Activated CD4-positive, alpha-beta T cell treated with anti-CD3 and anti-CD28 coated beads for 36 hours (primary cell): ENCODE data around the gene PTPRO. TPM values are rescaled to one million over a fixed set of nuclear protein-coding genes. Genes with fewer than 3 reads are reported as not detected.

Experiments
- ATAC-seq: fragments of 200-7000 bp; cut with Tn5 transposase; one replicate; pipeline ENCODE4 v1.10.0; 2021; ENCODE audit warnings: mild to moderate bottlenecking, moderate library complexity
- CTCF ChIA-PET: fragments of 350-600 bp; sonication (Branson Sonifier 250); formaldehyde crosslinking; loops from one replicate; lab custom pipeline; 2021; ENCODE audit warnings: antibody characterized with exemption; lab: Charles Lee
- POLR2A ChIA-PET: fragments of 350-600 bp; sonication (Branson Sonifier 250); formaldehyde crosslinking; loops from one replicate; lab custom pipeline; 2021; ENCODE audit warnings: antibody characterized with exemption, inconsistent platforms; lab: Charles Lee
- DNase-seq: peaks from one replicate; pipeline ENCODE4 v3.0.0-alpha.2; 2020
- H3K27ac Mint-ChIP-seq: one replicate; pipeline ENCODE4 v1.8.0; 2021; ENCODE audit warnings: mixed read lengths
- H3K27me3 Mint-ChIP-seq: one replicate; pipeline ENCODE4 v1.8.0; 2021; ENCODE audit warnings: mixed read lengths
- H3K36me3 Mint-ChIP-seq: one replicate; pipeline ENCODE4 v1.8.0; 2021; ENCODE audit warnings: low read depth, mixed read lengths
- H3K4me1 Mint-ChIP-seq: one replicate; pipeline ENCODE4 v1.8.0; 2021; ENCODE audit warnings: mixed read lengths
- H3K4me3 Mint-ChIP-seq: one replicate; pipeline ENCODE4 v1.8.0; 2021; ENCODE audit warnings: mild to moderate bottlenecking, moderate library complexity, mixed read lengths
- H3K9me3 Mint-ChIP-seq: one replicate; pipeline ENCODE4 v1.8.0; 2021; ENCODE audit warnings: low read depth, mixed read lengths
- intact Hi-C, 2 experiments: fragments of 100-400 bp; cut with DNase I in 1 of 2; cut with micrococcal nuclease in 1 of 2; formaldehyde crosslinking; loops; one replicate each; pipeline versions ENCODE4 v1.14.2 to v1.15.1; 2022 to 2024; cut with DNase I, micrococcal nuclease
- total RNA-seq, 2 experiments: library from RNA; stranded (reverse); gene quantifications; one replicate each; pipeline ENCODE4 v1.2.3, GENCODE V29; 2021

The PTPRO gene
- under 1 TPM; 0.46 to 0.49 TPM for total RNA-seq

DNA sequence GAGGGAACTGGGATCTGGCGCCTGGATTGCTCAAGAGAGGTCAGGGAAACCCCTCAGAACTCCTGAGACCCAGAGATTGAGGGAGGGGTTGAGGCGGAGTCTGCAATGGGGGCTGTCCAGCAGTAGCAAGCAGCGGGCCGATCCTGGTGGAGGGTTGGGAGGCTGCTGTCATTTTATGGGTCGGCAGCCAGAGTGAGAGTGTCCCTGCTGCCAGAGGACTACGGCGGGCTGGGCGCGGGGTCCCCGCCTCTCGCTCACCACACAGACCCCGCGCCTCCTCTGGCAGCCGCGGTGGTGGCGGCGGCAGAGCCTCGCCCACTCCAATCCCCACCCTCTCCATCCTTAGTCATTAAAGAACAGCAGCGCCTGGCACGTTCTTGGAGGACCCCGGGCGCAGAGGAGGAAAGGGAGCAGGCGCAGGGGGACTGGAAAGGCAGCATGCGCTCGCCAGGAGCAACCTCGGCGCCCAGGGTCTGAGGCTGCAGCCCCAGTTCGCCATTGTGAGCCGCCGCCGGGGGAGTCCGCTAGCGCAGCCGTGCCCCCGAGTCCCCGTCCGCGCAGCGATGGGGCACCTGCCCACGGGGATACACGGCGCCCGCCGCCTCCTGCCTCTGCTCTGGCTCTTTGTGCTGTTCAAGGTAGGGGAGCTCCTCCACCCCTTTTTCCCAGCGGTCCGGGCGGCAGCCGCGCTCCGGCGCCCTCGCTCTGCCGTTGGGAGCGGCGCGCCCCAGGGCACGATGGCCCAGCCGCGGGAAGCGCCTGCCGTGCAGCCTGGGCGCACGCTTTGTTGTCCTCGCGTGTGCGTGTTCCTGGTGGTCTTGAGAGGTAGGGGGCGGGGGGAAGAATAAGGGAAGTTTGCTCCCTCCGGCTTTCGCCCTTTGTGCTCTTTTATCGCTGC lies at the start of gene PTPRO:
PTPRO (plus strand) TSS at position 345 of the 898 bp plus-strand sequence.
- peak; percentile 51 for ATAC-seq
- Mint-ChIP-seq H3K4me3 (peak within 1 kb of the TSS; percentile 39), H3K27me3 (peaks cover 42% of the 10 kb centered on the region), H3K36me3 (no peaks in the 10 kb centered on the region), H3K9me3 (no peaks in the 10 kb centered on the region), H3K4me1 (peaks cover 7% of the 10 kb centered on the region), H3K27ac (no peak within 1 kb of the TSS)
- CTCF ChIA-PET = interaction anchor here (0.6 kb wide), 1 partner anchor 151 kb away, joined by 3 read pairs; no protein-coding TSS in a partner anchor
- POLR2A ChIA-PET = no interaction called here
- DNase-seq = peak; percentile 18
- intact Hi-C loops = no loop called here

- ChIA-PET POLR2A (no interaction called here), CTCF (interaction anchor here (0.7 to 3.2 kb wide), 2 partner anchors 19 to 249 kb away, joined by 3 to 11 read pairs; no protein-coding TSS in a partner anchor)
- no peak overlapping the region for H3K4me3 Mint-ChIP-seq
- peaks cover 2% of the 10 kb centered on the region for H3K27me3 Mint-ChIP-seq
- ATAC-seq (no peak), DNase-seq (no peak)
- peaks cover 2% of the 10 kb centered on the region for H3K4me1 Mint-ChIP-seq
- H3K36me3 Mint-ChIP-seq = no peaks in the 10 kb centered on the region
- no peaks in the 10 kb centered on the region for H3K9me3 Mint-ChIP-seq
- intact Hi-C loops = loop anchor here in 1 of 2 experiments (2.0 kb wide), 1 partner anchor 583 kb away; no protein-coding TSS in a partner anchor
- no peak overlapping the region for H3K27ac Mint-ChIP-seq
These were observed 48.4 kb upstream of the PTPRO start for GRCh38 chr12:15273896-15274295.

DNA sequence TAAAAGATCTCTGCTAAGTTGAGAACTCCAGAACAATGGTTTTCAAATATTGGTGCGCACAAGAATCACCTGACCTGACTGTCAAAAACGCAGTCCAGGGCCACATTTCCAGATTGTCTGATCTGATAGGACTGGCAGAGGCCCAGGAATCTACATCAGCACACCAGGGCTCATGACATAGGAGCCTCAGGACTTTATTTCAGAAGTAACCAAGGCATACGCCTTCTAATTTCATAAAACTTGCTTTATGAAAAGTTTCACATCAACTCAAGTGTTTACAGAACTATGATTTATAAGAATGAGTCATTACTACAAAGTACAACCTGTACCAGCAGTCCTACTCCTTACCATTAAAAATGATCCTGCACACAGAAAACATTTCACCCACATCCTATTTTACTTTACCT lies 47.7 kb upstream of the PTPRO start:
- H3K27ac Mint-ChIP-seq = no peak overlapping the region
- CTCF ChIA-PET = interaction anchor here (0.6 to 3.2 kb wide), 3 partner anchors 53 to 249 kb away, joined by 3 to 11 read pairs (median 3); no protein-coding TSS in a partner anchor
- intact Hi-C loops = no loop called here

GRCh38 chr12:15276088-15276698 lies 46.1 kb upstream of the PTPRO start:
- ChIA-PET CTCF (interaction anchor here (0.6 to 3.2 kb wide), 21 partner anchors 9 to 567 kb away, joined by 3 to 11 read pairs (median 4); no protein-coding TSS in a partner anchor), POLR2A (no interaction called here)
- ATAC-seq (no peak), DNase-seq (no peak)
- H3K36me3 Mint-ChIP-seq = no peaks in the 10 kb centered on the region
- H3K27ac Mint-ChIP-seq = no peak overlapping the region
- H3K4me1 Mint-ChIP-seq = peaks cover 7% of the 10 kb centered on the region
- no peaks in the 10 kb centered on the region for H3K9me3 Mint-ChIP-seq
- H3K4me3 Mint-ChIP-seq = no peak overlapping the region
- intact Hi-C loops = loop anchor here (1.0 to 5.0 kb wide), 3 partner anchors 246 to 576 kb away; no protein-coding TSS in a partner anchor
- H3K27me3 Mint-ChIP-seq = peaks cover 4% of the 10 kb centered on the region

More for the DNA sequence above, 47.7 kb upstream of the PTPRO start:
- peaks cover 7% of the 10 kb centered on the region for H3K4me1 Mint-ChIP-seq
- peaks cover 4% of the 10 kb centered on the region for H3K27me3 Mint-ChIP-seq
- no peak overlapping the region for H3K4me3 Mint-ChIP-seq
- H3K36me3 Mint-ChIP-seq = no peaks in the 10 kb centered on the region
- DNase-seq = no peak
- no peaks in the 10 kb centered on the region for H3K9me3 Mint-ChIP-seq
- peak; percentile 58 for ATAC-seq
- POLR2A ChIA-PET = no interaction called here

- Mint-ChIP-seq H3K36me3 (no peaks in the 10 kb centered on the region), H3K4me3 (no peak overlapping the region), H3K27me3 (peaks cover 4% of the 10 kb centered on the region), H3K27ac (no peak overlapping the region), H3K9me3 (no peaks in the 10 kb centered on the region), H3K4me1 (peaks cover 7% of the 10 kb centered on the region)
- peak; percentile 23 for ATAC-seq
- intact Hi-C loops = loop anchor here in 1 of 2 experiments (5.0 kb wide), 1 partner anchor 573 kb away; no protein-coding TSS in a partner anchor
- ChIA-PET CTCF (interaction anchor here (0.6 to 3.1 kb wide), 8 partner anchors 8 to 578 kb away, joined by 3 to 14 read pairs (median 4); partner anchors contain the start of gene RERG), POLR2A (no interaction called here)
- no peak for DNase-seq
These were observed 43.3 kb upstream of the PTPRO start for GRCh38 chr12:15278816-15279658.

DNA sequence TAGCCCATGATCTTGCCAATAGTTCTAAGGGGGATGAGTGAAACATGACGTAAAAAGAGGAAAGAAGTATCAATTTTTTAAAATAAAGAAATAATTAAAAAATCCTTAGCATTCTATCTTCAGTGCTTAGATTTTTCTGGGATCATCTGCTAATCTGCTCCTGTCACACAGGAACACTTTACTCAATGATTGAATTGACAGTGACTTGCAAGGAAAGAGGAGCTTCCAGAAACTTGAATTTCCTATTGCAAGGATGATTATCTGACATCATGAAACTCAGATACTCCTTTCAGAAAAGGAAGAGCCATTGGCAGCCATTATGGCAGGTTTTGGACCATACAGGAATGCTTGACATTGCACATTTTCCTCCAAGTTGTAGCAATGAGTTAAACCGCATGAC lies 41.4 kb upstream of the PTPRO start:
- Mint-ChIP-seq H3K9me3 (no peaks in the 10 kb centered on the region), H3K36me3 (no peaks in the 10 kb centered on the region), H3K27me3 (peaks cover 4% of the 10 kb centered on the region), H3K27ac (no peak overlapping the region), H3K4me1 (peaks cover 7% of the 10 kb centered on the region), H3K4me3 (no peak overlapping the region)
- ATAC-seq (no peak), DNase-seq (no peak)
- intact Hi-C loops = no loop called here
- ChIA-PET CTCF (interaction anchor here (1.5 to 3.1 kb wide), 2 partner anchors 240 to 303 kb away, joined by 4 to 14 read pairs; no protein-coding TSS in a partner anchor), POLR2A (no interaction called here)

DNA sequence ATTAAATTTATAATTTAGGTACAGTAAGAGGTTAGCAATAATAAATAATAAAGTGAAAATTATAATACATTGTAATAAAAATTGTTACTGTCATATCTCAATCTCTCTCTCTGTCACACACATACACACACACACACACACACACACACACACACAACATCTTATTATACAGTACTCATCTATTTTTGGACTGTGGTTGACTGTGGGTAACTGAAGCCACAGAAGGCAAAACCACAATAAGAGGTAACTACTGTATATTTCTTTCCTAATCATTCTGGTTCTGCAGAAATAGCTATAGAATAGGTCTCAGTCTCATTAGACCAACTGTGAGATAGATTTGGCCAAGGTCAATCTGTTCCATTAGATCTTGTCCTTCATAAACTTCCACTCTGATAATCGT lies 33.1 kb upstream of the PTPRO start:
- peaks cover 3% of the 10 kb centered on the region for H3K4me1 Mint-ChIP-seq
- ATAC-seq (no peak), DNase-seq (no peak)
- no peaks in the 10 kb centered on the region for H3K27me3 Mint-ChIP-seq
- POLR2A ChIA-PET = no interaction called here
- no peak overlapping the region for H3K27ac Mint-ChIP-seq
- H3K36me3 Mint-ChIP-seq = no peaks in the 10 kb centered on the region
- intact Hi-C loops = no loop called here
- H3K9me3 Mint-ChIP-seq = no peaks in the 10 kb centered on the region
- CTCF ChIA-PET = interaction anchor here (2.2 kb wide), 1 partner anchor 13 kb away, joined by 6 read pairs; no protein-coding TSS in a partner anchor
- no peak overlapping the region for H3K4me3 Mint-ChIP-seq

- Mint-ChIP-seq H3K4me3 (no peak overlapping the region), H3K27me3 (peaks cover 9% of the 10 kb centered on the region)
These were observed 28.6 kb upstream of the PTPRO start for GRCh38 chr12:15293731-15294130.

GRCh38 chr12:15299947-15300346 lies 22.4 kb upstream of the PTPRO start:
- ChIA-PET POLR2A (no interaction called here), CTCF (interaction anchor here (1.1 to 1.2 kb wide), 2 partner anchors 30 to 105 kb away, joined by 3 read pairs; no protein-coding TSS in a partner anchor)
- H3K4me3 Mint-ChIP-seq = no peak overlapping the region
- H3K4me1 Mint-ChIP-seq = no peaks in the 10 kb centered on the region
- ATAC-seq (no peak), DNase-seq (no peak)
- H3K9me3 Mint-ChIP-seq = peaks cover 9% of the 10 kb centered on the region
- no peak overlapping the region for H3K27ac Mint-ChIP-seq
- peaks cover 10% of the 10 kb centered on the region for H3K27me3 Mint-ChIP-seq
- no peaks in the 10 kb centered on the region for H3K36me3 Mint-ChIP-seq
- intact Hi-C loops = no loop called here

More at GRCh38 chr12:15293731-15294130, 28.6 kb upstream of the PTPRO start:
- ChIA-PET POLR2A (no interaction called here), CTCF (no interaction called here)
- H3K36me3 Mint-ChIP-seq = no peaks in the 10 kb centered on the region
- H3K4me1 Mint-ChIP-seq = peaks cover 3% of the 10 kb centered on the region
- H3K9me3 Mint-ChIP-seq = no peaks in the 10 kb centered on the region
- intact Hi-C loops = no loop called here
- H3K27ac Mint-ChIP-seq = no peak overlapping the region
- no peak for DNase-seq
- ATAC-seq = no peak

GRCh38 chr12:15304296-15304695 lies 18.0 kb upstream of the PTPRO start:
- no peaks in the 10 kb centered on the region for H3K36me3 Mint-ChIP-seq
- ChIA-PET CTCF (no interaction called here), POLR2A (no interaction called here)
- peaks cover 9% of the 10 kb centered on the region for H3K9me3 Mint-ChIP-seq
- no peaks in the 10 kb centered on the region for H3K4me1 Mint-ChIP-seq
- no peak overlapping the region for H3K4me3 Mint-ChIP-seq
- intact Hi-C loops = no loop called here
- H3K27ac Mint-ChIP-seq = no peak overlapping the region
- no peak for DNase-seq
- ATAC-seq = no peak
- peaks cover 3% of the 10 kb centered on the region for H3K27me3 Mint-ChIP-seq
